ENCODE results near the gene HDHD3. TPM values are rescaled to one million over a fixed set of nuclear protein-coding genes. Genes with fewer than 3 reads are reported as not detected.
"Not testable (repeated sequence)": the region's sequence is repeated elsewhere in the genome, so short reads cannot be mapped to it uniquely, and the experiment has no call there.

HDHD3 gene
- total RNA-seq, 1 experiment from 2014 or later = 39.5 TPM

DNA sequence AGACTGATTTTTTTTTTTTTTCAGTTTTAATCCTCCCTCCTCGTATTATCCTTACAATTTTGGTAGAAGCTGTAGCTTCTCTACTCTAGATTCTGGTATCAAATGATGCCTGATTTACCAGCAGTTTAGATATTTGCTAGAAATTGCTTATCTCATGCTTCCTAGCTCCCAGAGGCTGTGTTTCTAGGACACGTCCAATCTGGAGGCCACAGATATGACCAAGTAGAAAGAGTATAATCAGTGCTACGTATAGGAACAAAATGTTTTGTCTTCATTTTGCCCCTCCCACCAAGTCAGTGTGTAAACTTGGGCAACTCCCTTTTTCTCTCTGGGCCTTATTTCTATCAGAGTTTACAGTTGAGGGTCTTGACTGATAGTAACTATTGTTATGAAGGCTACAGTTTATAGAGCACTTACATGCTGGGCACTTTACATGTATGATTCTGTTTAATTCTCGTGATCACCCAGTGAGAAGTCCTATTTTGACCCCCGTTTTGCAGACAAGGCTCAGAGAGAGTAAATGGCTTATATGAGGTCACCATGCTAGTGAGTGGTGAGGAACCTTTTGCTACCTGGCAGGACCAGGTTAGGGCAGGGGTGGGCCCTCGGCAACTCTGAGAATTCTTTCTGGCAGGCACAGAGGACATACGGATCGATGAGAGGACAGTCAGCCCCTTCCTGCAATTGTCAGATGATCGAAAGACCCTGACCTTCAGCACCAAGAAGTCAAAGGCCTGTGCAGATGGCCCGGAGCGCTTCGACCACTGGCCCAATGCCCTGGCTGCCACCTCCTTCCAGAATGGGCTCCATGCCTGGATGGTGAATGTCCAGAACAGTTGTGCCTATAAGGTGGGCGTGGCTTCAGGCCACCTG is 7.6 kb downstream of the HDHD3 start:
- Histone ChIP-seq H2AFZ (no peak overlapping the region), H3K27me3 (ENCODE audit: insufficient read depth, low read depth) (no peaks in the 10 kb centered on the region), H3K4me1 (replicated peaks; ENCODE audit: insufficient read depth) (no peaks in the 10 kb centered on the region), H3K4me2 (no peak overlapping the region), H3K27ac (no peak overlapping the region), H3K9me3 (ENCODE audit: insufficient read depth, low read depth) (no peaks in the 10 kb centered on the region), H3K36me3 (ENCODE audit: low read depth) (peaks cover 6% of the 10 kb centered on the region; the same call in 1 of the 2 replicates), H3K9me2 (ENCODE audit: insufficient read depth) (no peaks in the 10 kb centered on the region), H4K20me1 (ENCODE audit: insufficient read depth) (no peaks in the 10 kb centered on the region; the same call in 1 of the 2 replicates), H3F3A (ENCODE audit: insufficient read depth, low read depth) (peaks cover 26% of the 10 kb centered on the region; the same call in 1 of the 2 replicates), H3K4me3 (no peak overlapping the region), H3K79me2 (ENCODE audit: low read depth) (no peaks in the 10 kb centered on the region)
- intact Hi-C loops (cut with micrococcal nuclease; ENCODE audit: unreplicated experiment) = loop anchor here (5.0 kb wide), 1 partner anchor 33 kb away; the partner anchor contains the start of gene ALAD
- BruUV-seq (replicated peaks) = no TSS peak
- POLR2A ChIA-PET (ENCODE audit: unreplicated experiment) = no interaction called here
- CTCF ChIA-PET = no interaction called here
- no peak for TF ChIP-seq EZH2 (IDR thresholded peaks at IDR 0.05; ENCODE audit: low read depth)
- TF ChIP-seq, protein P1, sequence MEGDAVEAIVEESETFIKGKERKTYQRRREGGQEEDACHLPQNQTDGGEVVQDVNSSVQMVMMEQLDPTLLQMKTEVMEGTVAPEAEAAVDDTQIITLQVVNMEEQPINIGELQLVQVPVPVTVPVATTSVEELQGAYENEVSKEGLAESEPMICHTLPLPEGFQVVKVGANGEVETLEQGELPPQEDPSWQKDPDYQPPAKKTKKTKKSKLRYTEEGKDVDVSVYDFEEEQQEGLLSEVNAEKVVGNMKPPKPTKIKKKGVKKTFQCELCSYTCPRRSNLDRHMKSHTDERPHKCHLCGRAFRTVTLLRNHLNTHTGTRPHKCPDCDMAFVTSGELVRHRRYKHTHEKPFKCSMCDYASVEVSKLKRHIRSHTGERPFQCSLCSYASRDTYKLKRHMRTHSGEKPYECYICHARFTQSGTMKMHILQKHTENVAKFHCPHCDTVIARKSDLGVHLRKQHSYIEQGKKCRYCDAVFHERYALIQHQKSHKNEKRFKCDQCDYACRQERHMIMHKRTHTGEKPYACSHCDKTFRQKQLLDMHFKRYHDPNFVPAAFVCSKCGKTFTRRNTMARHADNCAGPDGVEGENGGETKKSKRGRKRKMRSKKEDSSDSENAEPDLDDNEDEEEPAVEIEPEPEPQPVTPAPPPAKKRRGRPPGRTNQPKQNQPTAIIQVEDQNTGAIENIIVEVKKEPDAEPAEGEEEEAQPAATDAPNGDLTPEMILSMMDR (conservative IDR thresholded peaks at IDR 0.05) = no peak
- no peak for DNase-seq

- TF ChIP-seq, protein P1 (conservative IDR thresholded peaks at IDR 0.05) = no peak
- no peak for TF ChIP-seq EZH2 (IDR thresholded peaks at IDR 0.05; ENCODE audit: low read depth)
- no TSS peak for BruUV-seq (replicated peaks)
- Histone ChIP-seq H3K9me3 (ENCODE audit: insufficient read depth, low read depth) (no peaks in the 10 kb centered on the region), H3K27me3 (ENCODE audit: insufficient read depth, low read depth) (no peaks in the 10 kb centered on the region), H2AFZ (no peak overlapping the region), H3K9me2 (ENCODE audit: insufficient read depth) (no peaks in the 10 kb centered on the region), H3K4me1 (replicated peaks; ENCODE audit: insufficient read depth) (no peaks in the 10 kb centered on the region), H3K79me2 (ENCODE audit: low read depth) (no peaks in the 10 kb centered on the region), H4K20me1 (ENCODE audit: insufficient read depth) (no peaks in the 10 kb centered on the region; the same call in 1 of the 2 replicates), H3K36me3 (ENCODE audit: low read depth) (no peaks in the 10 kb centered on the region), H3K27ac (no peak overlapping the region), H3K4me3 (no peak overlapping the region), H3F3A (ENCODE audit: insufficient read depth, low read depth) (peaks cover 23% of the 10 kb centered on the region; the same call in 1 of the 2 replicates), H3K4me2 (no peak overlapping the region)
- POLR2A ChIA-PET (ENCODE audit: unreplicated experiment) = no interaction called here
- CTCF ChIA-PET = no interaction called here
- no peak for DNase-seq
- intact Hi-C loops (cut with micrococcal nuclease; ENCODE audit: unreplicated experiment) = loop anchor here (5.0 kb wide), 1 partner anchor 34 kb away; the partner anchor contains the start of gene ALAD
These were observed 8.3 kb downstream of the HDHD3 start for GRCh38 chr9:113368348-113368981.

- Histone ChIP-seq H3K4me1 (replicated peaks; ENCODE audit: insufficient read depth) (peaks cover 12% of the 10 kb centered on the region), H3F3A (ENCODE audit: insufficient read depth, low read depth) (peaks cover 14% of the 10 kb centered on the region; the same call in 1 of the 2 replicates)
- H3K79me2 ChIP-seq (ENCODE audit: low read depth); H3K4me2 ChIP-seq; DNase-seq; H3K9me2 ChIP-seq (ENCODE audit: insufficient read depth); H4K20me1 ChIP-seq (ENCODE audit: insufficient read depth); H3K9me3 ChIP-seq (ENCODE audit: insufficient read depth, low read depth); H3K4me3 ChIP-seq; H3K27me3 ChIP-seq (ENCODE audit: insufficient read depth, low read depth); H3K36me3 ChIP-seq (ENCODE audit: low read depth); BruUV-seq (replicated peaks); H3K27ac ChIP-seq; H2AFZ ChIP-seq: not testable (repeated sequence)
- intact Hi-C loops (cut with micrococcal nuclease; ENCODE audit: unreplicated experiment) = loop anchor here (5.0 kb wide), 1 partner anchor 37 kb away; the partner anchor contains the start of gene ALAD
- POLR2A ChIA-PET (ENCODE audit: unreplicated experiment) = interaction anchor here (0.6 kb wide), 1 partner anchor 117 kb away, joined by 9 read pairs; no protein-coding TSS in a partner anchor
- CTCF ChIA-PET = interaction anchor here (0.6 kb wide), 1 partner anchor 1690 kb away, joined by 5 read pairs; no protein-coding TSS in a partner anchor
These were observed 11.1 kb downstream of the HDHD3 start for GRCh38 chr9:113365652-113366051.
